Measurements from ENCODE around the gene MXRA8.

MXRA8 gene

GRCh38 chr1:1397839-1398523, 39.6 kb upstream of the MXRA8 start:
- H3K27me3 ChIP-seq (ENCODE audit: low read length): no peaks in the 10 kb centered on the region
- peak overlapping the region; percentile 96 for H3K9ac ChIP-seq (ENCODE audit: low read length)
- peaks cover 16% of the 10 kb centered on the region for H3K36me3 ChIP-seq (ENCODE audit: low read length)
- H3K9me2 ChIP-seq (replicated peaks; ENCODE audit: insufficient read depth, low read length): no peaks in the 10 kb centered on the region
- H3K4me3 ChIP-seq (ENCODE audit: insufficient read depth, low read length, poor library complexity, severe bottlenecking): peak overlapping the region; percentile 69
- TF ChIP-seq EZH2phosphoT487 (conservative IDR thresholded peaks at IDR 0.05; ENCODE audit: low read length) (no peak), CTCF (IDR thresholded peaks at IDR 0.05; ENCODE audit: insufficient read depth, low read length, poor library complexity, severe bottlenecking) (no peak)
- H3F3A ChIP-seq (ENCODE audit: insufficient read depth): peaks cover 12% of the 10 kb centered on the region; the same call in 1 of the 2 replicates
- no peaks in the 10 kb centered on the region; the same call in 1 of the 2 replicates for H4K20me1 ChIP-seq (ENCODE audit: low read depth, low read length)
- peak overlapping the region; percentile 75 for H3K4me2 ChIP-seq (ENCODE audit: low read depth, low read length, poor library complexity, severe bottlenecking)
- no peak overlapping the region for H3K27ac ChIP-seq (ENCODE audit: low read depth, low read length)
- no peaks in the 10 kb centered on the region for H3K9me3 ChIP-seq (ENCODE audit: insufficient read depth, low read length)
- no peak overlapping the region for H2AFZ ChIP-seq (ENCODE audit: low read depth, low read length, severe bottlenecking)
- H3K79me2 ChIP-seq (ENCODE audit: insufficient read depth, low read length): peaks cover 52% of the 10 kb centered on the region

- Histone ChIP-seq H2AFZ (ENCODE audit: low read depth, low read length, severe bottlenecking) (no peak overlapping the region), H3K27ac (ENCODE audit: low read depth, low read length) (no peak overlapping the region), H3K9me3 (ENCODE audit: insufficient read depth, low read length) (no peaks in the 10 kb centered on the region), H4K20me1 (ENCODE audit: low read depth, low read length) (no peaks in the 10 kb centered on the region; the same call in 1 of the 2 replicates), H3K36me3 (ENCODE audit: low read length) (peaks cover 37% of the 10 kb centered on the region), H3K27me3 (ENCODE audit: low read length) (no peaks in the 10 kb centered on the region), H3K9ac (ENCODE audit: low read length) (no peak overlapping the region), H3K9me2 (replicated peaks; ENCODE audit: insufficient read depth, low read length) (no peaks in the 10 kb centered on the region), H3K4me2 (ENCODE audit: low read depth, low read length, poor library complexity, severe bottlenecking) (no peak overlapping the region), H3K4me3 (ENCODE audit: insufficient read depth, low read length, poor library complexity, severe bottlenecking) (no peak overlapping the region), H3K79me2 (ENCODE audit: insufficient read depth, low read length) (peaks cover 49% of the 10 kb centered on the region), H3F3A (ENCODE audit: insufficient read depth) (no peaks in the 10 kb centered on the region)
- TF ChIP-seq EZH2phosphoT487 (conservative IDR thresholded peaks at IDR 0.05; ENCODE audit: low read length) (no peak), CTCF (IDR thresholded peaks at IDR 0.05; ENCODE audit: insufficient read depth, low read length, poor library complexity, severe bottlenecking) (no peak)
Observed at GRCh38 chr1:1395166-1395565, 36.8 kb upstream of the MXRA8 start.

DNA sequence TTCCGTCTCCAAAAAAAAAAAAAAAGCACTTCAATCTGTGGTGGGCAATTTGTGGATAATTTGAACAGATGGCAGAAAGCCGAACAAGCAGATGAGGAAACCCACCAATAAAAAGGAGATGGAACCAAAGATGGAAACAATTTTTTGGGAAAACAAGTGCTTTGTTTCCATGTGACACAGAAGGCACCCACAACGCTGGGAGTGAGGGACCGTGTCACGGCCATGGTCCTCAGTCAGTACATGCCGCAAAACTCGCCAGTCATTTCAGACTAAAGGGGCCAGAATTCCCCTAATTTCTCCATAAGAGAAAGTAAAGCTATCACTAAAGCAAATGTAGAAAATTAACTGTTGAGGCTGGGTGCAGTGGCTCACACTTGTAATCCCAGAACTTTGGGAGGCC, 35.8 kb upstream of the MXRA8 start:
- Histone ChIP-seq H3F3A (ENCODE audit: insufficient read depth) (no peaks in the 10 kb centered on the region), H3K9ac (ENCODE audit: low read length) (no peak overlapping the region), H3K36me3 (ENCODE audit: low read length) (peaks cover 39% of the 10 kb centered on the region), H3K27ac (ENCODE audit: low read depth, low read length) (no peak overlapping the region), H4K20me1 (ENCODE audit: low read depth, low read length) (no peaks in the 10 kb centered on the region; the same call in 1 of the 2 replicates), H3K4me2 (ENCODE audit: low read depth, low read length, poor library complexity, severe bottlenecking) (no peak overlapping the region), H3K79me2 (ENCODE audit: insufficient read depth, low read length) (peaks cover 42% of the 10 kb centered on the region), H2AFZ (ENCODE audit: low read depth, low read length, severe bottlenecking) (no peak overlapping the region), H3K4me3 (ENCODE audit: insufficient read depth, low read length, poor library complexity, severe bottlenecking) (no peak overlapping the region), H3K9me2 (replicated peaks; ENCODE audit: insufficient read depth, low read length) (no peaks in the 10 kb centered on the region), H3K27me3 (ENCODE audit: low read length) (no peaks in the 10 kb centered on the region), H3K9me3 (ENCODE audit: insufficient read depth, low read length) (no peaks in the 10 kb centered on the region)
- no peak for TF ChIP-seq EZH2phosphoT487 (conservative IDR thresholded peaks at IDR 0.05; ENCODE audit: low read length)

- Histone ChIP-seq H3K36me3 (ENCODE audit: low read length) (peaks cover 39% of the 10 kb centered on the region), H3K9me3 (ENCODE audit: insufficient read depth, low read length) (no peaks in the 10 kb centered on the region), H3K9me2 (replicated peaks; ENCODE audit: insufficient read depth, low read length) (no peaks in the 10 kb centered on the region), H3K27ac (ENCODE audit: low read depth, low read length) (no peak overlapping the region), H3F3A (ENCODE audit: insufficient read depth) (no peaks in the 10 kb centered on the region), H3K79me2 (ENCODE audit: insufficient read depth, low read length) (peaks cover 35% of the 10 kb centered on the region), H3K4me2 (ENCODE audit: low read depth, low read length, poor library complexity, severe bottlenecking) (no peak overlapping the region), H3K27me3 (ENCODE audit: low read length) (no peaks in the 10 kb centered on the region), H3K9ac (ENCODE audit: low read length) (no peak overlapping the region), H4K20me1 (ENCODE audit: low read depth, low read length) (no peaks in the 10 kb centered on the region; the same call in 1 of the 2 replicates), H2AFZ (ENCODE audit: low read depth, low read length, severe bottlenecking) (no peak overlapping the region), H3K4me3 (ENCODE audit: insufficient read depth, low read length, poor library complexity, severe bottlenecking) (no peak overlapping the region)
- TF ChIP-seq CTCF (IDR thresholded peaks at IDR 0.05; ENCODE audit: insufficient read depth, low read length, poor library complexity, severe bottlenecking) (no peak), EZH2phosphoT487 (conservative IDR thresholded peaks at IDR 0.05; ENCODE audit: low read length) (no peak)
Observed at GRCh38 chr1:1393428-1393827, 35.1 kb upstream of the MXRA8 start.
